Medulla oblongata (tissue), 1 donor: ENCODE measurements around the gene PIK3R3.
A peak's percentile ranks its signal among the peaks of the same experiment; 100 is the strongest.

ENCODE experiments used
- DNase-seq: peaks from one replicate; pipeline ENCODE4 v3.0.0-alpha.2; 2015; ENCODE audit errors: extremely low spot score

Gene PIK3R3

GRCh38 chr1:46026531-46026930 is 105.9 kb downstream of the PIK3R3 start:
- DNase-seq = no peak

GRCh38 chr1:46021046-46021996 is 111.1 kb downstream of the PIK3R3 start:
- no peak for DNase-seq

DNA sequence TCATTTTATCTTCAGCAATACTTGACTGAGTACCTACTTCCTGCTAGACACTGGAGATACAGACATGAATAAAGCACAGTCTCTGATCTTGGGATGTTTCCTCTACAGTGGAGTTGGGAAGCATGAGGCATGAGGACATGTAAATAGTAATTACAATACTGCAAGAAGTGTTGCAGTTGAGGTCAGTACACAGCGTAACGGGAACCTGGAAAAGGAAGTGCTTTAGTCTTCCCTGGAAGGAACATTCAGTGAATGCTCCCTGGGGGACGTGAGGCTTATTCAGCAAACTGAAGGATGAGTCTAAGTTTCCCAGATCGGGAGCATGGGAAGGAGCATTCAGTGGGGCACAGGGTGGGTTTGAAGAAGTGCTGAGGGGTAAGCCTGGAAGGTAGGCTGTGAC is 112.4 kb downstream of the PIK3R3 start:
- DNase-seq = no peak

- DNase-seq = no peak
Measured at GRCh38 chr1:46019348-46019747, 113.1 kb downstream of the PIK3R3 start.

DNA sequence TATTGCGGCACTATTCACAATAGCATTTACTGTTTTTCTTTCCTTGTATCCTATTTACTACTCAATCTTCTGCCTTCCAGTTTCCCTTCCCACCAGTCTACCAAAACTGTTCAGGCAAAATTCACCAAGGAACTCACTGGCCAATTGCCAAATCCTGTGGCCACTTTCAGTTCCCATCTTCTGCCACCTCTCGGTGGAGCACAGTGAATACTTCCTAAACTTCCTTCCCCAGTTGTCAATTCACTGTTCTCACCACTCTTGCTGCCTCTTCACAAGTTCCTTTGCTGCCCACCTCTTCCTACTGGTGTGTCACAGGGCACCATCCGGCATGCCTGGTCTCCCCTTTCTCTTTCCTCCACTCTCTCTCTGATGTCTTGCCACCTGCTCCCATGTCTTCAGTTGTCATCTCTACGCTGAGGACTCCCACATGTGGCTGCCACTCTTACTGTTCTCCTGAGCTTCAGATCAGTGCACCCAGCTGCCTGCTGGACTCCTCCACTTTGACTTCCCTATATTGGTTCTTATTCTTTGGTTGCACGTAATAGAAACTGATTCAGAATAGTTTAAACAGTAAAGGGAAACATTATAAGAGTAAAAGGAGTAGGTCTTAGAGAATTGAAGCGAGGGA is 114.4 kb downstream of the PIK3R3 start:
- DNase-seq = peak; percentile 53

- no peak for DNase-seq
Measured at GRCh38 chr1:46013581-46013980, 118.8 kb downstream of the PIK3R3 start.

DNA sequence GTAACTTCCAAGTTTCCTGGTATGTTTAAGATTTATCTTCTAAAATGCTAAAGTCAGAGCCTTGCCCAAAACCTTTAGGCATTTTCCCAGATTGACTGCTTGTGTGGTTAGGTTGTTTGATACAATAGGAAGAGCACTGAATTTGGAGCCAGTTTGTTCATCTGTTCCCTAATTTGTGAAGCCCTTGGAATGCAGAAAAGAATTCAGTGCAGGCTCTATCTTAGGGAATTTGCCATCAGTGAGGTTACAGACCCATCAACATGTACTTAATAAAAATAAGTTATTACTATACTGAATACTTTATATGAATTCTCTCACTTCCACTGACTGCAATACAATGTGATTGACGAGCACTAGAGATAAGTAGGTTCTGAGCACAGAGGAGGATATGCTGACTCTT is 120.2 kb downstream of the PIK3R3 start:
- DNase-seq = no peak

DNA sequence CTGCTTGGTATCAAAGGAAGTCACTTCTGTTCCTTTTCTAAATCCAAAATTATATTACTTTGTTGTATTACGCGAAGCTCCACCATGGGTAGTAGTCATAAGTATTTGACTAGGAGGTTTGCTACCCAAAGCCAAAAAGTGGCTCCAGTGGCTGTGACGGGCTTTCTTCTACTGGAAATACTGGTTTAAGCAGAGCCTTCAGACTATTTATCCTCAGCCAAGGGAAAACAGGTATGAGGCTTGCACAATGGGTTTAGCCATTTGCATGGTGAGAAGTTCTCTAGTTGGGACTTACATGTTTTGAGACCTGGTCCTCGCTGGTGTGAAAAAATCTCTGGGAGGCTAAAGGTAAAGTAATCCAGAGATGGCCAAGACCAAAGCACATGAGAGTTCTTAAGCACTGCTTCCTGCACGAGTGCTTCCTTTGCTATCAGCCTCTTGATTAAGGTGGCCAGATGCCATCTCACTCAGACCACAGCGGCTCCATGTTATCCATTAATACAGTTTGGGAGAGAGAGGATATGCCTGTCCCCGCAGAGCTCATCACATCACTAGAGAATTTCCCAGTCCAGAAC is 121.2 kb downstream of the PIK3R3 start:
- no peak for DNase-seq

DNA sequence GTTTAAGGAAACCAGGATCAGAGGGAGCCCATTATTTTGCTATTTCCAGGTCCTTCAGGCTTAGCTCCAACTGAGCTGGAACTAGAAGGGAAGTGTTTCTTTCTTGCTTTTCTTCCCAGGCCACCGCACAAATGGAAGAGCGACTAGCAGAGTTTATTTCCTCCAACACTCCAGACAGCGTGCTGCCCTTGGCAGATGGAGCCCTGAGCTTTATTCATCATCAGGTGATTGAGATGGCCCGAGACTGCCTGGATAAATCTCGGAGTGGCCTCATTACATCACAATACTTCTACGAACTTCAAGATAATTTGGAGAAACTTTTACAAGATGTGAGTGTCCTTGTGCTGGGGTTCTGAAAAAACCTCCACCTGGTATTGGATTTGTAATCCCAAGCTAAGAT is 121.8 kb downstream of the PIK3R3 start:
- DNase-seq = no peak

DNA sequence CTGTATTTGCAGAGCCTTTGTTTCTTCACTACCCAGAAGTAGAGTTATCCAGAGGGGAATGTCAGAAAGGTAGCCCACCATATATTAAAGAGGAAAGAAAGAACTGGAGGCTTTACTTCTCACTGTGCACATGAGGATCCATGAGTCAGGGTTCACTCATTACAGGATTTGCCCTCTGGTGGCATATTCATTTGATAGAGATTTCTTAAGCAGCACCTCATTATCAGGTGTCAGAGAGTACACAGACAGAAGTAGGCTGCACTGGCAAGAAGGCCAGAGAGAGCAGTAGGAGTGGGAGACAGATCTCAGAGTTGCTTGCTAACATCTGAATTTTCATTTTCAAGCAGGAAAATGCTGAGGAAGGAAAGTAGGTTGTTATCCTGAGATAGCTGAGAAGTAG is 123.8 kb downstream of the PIK3R3 start:
- no peak for DNase-seq

DNA sequence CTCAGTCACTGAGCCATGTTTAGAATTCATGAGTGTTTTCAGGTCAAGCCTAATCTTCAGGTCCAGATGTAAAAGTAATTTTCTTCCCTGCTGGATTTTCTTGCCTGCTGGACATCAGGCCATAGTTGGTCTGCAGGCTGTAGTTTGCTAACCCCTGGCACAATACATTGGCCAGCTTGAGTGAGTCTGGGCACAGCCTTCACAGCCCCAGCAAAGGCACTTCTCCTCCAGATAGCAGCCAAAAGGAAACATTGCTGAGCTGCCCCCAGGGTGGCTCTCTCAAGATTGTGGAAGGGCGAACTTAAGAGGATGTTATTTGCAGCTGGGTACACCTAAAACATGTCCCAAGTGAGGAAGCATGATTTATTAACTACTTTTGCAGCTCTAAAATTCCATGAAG is 126.8 kb downstream of the PIK3R3 start:
- peak; percentile 15 for DNase-seq

DNA sequence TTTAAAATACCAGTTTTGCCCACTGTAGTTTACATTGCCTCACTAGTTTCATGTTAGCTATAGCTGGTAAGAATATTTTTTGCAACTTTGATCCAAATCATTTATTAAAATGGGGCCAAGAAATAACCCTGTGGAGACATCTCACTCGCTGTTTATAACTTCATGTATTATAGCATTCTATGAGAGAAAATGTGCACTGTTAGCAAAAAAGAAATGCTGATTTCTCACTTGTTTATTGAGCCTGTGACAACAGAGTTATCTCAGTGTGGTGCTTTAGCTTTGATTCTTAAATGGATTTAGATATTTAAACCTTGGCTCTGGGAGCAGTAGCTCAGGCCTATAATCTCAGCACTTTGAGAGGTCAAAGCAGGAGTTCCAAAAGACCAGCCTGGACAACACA is 127.9 kb downstream of the PIK3R3 start:
- DNase-seq = no peak

DNA sequence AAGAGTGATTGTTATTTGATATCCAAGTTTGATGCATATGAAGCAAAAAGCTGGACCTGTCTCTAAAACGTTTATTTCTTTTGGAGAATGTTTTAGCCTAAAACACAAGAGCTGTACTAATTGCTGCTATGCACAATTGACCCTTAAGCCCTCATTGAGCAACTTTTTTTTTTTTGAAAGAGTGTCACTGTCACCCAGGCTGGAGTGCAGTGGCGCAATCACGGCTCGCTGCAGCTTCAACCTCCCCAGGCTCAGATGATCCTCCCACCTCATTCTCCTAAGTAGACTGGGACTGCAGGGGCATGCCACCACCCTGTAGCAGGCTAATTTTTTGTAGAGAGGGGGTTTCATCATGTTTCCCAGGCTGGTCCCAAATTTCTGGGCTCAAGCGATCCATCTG is 129.1 kb downstream of the PIK3R3 start:
- DNase-seq = no peak

- DNase-seq = no peak
Measured at GRCh38 chr1:46002551-46003150, 129.8 kb downstream of the PIK3R3 start.

GRCh38 chr1:46001081-46001785 is 131.2 kb downstream of the PIK3R3 start:
- peak; percentile 9 for DNase-seq

DNA sequence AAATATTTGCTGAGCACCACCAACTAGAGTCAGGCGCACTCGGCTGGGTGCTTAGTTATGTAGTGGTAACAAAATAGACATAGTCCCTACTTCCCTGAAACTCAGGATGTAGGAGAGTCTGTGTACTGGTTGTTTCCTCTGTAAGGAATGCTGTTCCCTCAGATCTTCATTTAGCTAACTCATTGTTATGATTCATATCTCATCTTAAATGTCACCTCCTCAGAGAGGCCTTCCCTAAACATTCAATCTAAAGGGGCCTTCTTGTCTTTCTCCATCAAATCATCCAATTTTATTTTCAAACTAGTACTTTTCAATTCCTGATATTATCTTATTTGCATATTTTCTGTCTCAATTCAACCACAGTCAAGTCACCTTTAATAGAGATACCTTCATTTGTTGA is 132.9 kb downstream of the PIK3R3 start:
- no peak for DNase-seq

DNA sequence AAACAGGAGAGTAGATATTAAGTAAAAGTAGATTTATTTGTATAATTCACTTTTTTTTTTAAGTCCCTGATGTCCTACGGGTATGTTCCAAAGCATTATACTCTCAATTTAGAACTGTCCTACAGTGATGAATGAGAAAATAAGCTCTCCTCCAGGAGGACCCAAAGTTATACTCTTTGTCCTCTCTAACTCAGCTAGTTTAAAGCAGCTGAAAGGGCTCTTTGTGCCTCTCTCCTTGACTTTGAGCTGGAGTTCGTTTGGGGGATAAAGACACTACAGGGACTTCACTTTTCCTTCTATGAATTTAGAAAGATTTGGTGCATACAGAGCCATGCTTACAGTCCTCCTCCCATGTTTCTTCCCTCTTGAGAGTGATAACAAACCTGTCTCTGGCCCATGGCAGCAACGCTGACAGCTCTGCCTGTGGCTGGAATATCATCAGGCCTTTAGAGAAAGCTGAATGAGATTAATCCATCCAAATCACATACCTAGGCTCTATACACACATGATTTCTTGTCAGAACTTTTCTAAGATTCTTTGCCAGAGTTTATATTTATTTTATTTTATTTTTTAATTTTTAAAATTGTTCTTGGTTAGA is 134.3 kb downstream of the PIK3R3 start:
- DNase-seq = peak; percentile 13

DNA sequence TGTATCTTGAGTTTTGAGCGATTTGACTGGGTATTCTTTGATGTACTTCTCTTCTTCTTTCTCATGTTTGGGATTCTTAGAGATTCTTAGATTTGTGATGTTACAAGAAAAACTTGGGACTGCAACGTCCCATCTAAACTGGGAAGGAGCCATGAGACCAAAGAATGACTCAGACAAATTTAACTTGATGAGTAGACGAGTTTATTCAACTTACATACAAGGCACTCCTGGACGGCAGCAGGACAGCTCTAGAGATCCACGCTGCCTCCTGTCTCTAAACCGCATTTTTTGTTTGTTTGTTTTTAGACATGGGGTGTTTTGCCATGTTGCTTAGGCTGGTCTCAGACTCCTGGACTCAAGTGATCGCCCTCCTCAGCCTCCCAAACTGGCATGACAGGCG is 137.1 kb downstream of the PIK3R3 start:
- DNase-seq = no peak

- DNase-seq = no peak
Measured at GRCh38 chr1:45994423-45994822, 138.0 kb downstream of the PIK3R3 start.
